DMS 273 (cell line): Measurements from ENCODE around the gene DPF3.

Experiments used
- DNase-seq: peaks from one replicate; lab custom pipeline; 2025; ENCODE audit not compliant: unreplicated experiment; lab: John Stamatoyannopoulos, UW

DPF3 gene

GRCh38 chr14:72893636-72894322 lies at the start of gene DPF3:
Gene DPF3 (minus strand): TSS chr14:72894101. CDS start chr14:72894088, 13 bp downstream.
- DNase-seq = peak; percentile 98

GRCh38 chr14:72942934-72943333 lies 49.0 kb upstream of the DPF3 start:
- DNase-seq = peak; percentile 26

GRCh38 chr14:72941286-72941985 lies 47.5 kb upstream of the DPF3 start:
- no peak for DNase-seq

GRCh38 chr14:72939630-72940029 lies 45.7 kb upstream of the DPF3 start:
- DNase-seq = no peak

GRCh38 chr14:72932893-72933292 lies 39.0 kb upstream of the DPF3 start:
- DNase-seq = no peak

GRCh38 chr14:72929316-72930080 lies 35.6 kb upstream of the DPF3 start:
- no peak for DNase-seq

GRCh38 chr14:72928872-72929271 lies 35.0 kb upstream of the DPF3 start:
- DNase-seq = no peak

- DNase-seq = peak; percentile 99
Observed at GRCh38 chr14:72926292-72927028, 32.6 kb upstream of the DPF3 start, which contains the start of gene DCAF4. Gene DCAF4 (plus strand): TSS chr14:72926464. CDS start chr14:72937979, 11,515 bp downstream.

- no peak for DNase-seq
Observed at GRCh38 chr14:72925815-72926291, 32.0 kb upstream of the DPF3 start.

GRCh38 chr14:72925171-72925759 lies 31.4 kb upstream of the DPF3 start:
- no peak for DNase-seq

GRCh38 chr14:72924337-72924736 lies 30.4 kb upstream of the DPF3 start:
- peak; percentile 20 for DNase-seq

GRCh38 chr14:72921396-72921795 lies 27.5 kb upstream of the DPF3 start:
- no peak for DNase-seq

- peak; percentile 16 for DNase-seq
Observed at GRCh38 chr14:72920008-72920407, 26.1 kb upstream of the DPF3 start.

- no peak for DNase-seq
Observed at GRCh38 chr14:72917094-72917802, 23.3 kb upstream of the DPF3 start.

GRCh38 chr14:72916174-72916573 lies 22.3 kb upstream of the DPF3 start:
- DNase-seq = no peak

- DNase-seq = no peak
Observed at GRCh38 chr14:72913809-72914208, 19.9 kb upstream of the DPF3 start.

- DNase-seq = no peak
Observed at GRCh38 chr14:72909163-72909562, 15.3 kb upstream of the DPF3 start.

GRCh38 chr14:72907886-72908285 lies 14.0 kb upstream of the DPF3 start:
- DNase-seq = peak; percentile 26

- no peak for DNase-seq
Observed at GRCh38 chr14:72906879-72907278, 13.0 kb upstream of the DPF3 start.

- no peak for DNase-seq
Observed at GRCh38 chr14:72906316-72906715, 12.4 kb upstream of the DPF3 start.
